GM21723 (cell line): Measurements from ENCODE around the gene RASSF5.

ENCODE experiments used
- ATAC-seq: cut with Tn5 transposase; IDR thresholded peaks from one replicate; pipeline ENCODE4 v1.9.1; 2021; ENCODE audit warnings: mild to moderate bottlenecking, moderate library complexity; ENCODE audit not compliant: unreplicated experiment

RASSF5 gene

GRCh38 chr1:206513312-206514111 is 6.2 kb downstream of the RASSF5 start:
- no peak for ATAC-seq

- ATAC-seq = no peak
These were observed 7.6 kb downstream of the RASSF5 start for GRCh38 chr1:206514813-206515387.

DNA sequence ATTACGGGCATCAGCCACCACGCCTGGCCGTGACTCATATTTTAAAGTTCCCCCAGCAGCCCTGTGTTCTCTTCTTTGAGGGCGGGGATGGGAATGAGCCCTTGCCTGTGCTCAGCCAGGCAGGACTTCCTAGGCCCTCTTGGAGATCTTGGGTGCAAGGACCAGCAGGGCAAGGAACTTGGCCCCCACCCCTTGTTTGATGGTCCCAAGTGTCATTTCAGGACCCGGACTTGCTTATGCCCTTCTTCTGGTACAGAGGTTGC is 9.3 kb downstream of the RASSF5 start:
- no peak for ATAC-seq

DNA sequence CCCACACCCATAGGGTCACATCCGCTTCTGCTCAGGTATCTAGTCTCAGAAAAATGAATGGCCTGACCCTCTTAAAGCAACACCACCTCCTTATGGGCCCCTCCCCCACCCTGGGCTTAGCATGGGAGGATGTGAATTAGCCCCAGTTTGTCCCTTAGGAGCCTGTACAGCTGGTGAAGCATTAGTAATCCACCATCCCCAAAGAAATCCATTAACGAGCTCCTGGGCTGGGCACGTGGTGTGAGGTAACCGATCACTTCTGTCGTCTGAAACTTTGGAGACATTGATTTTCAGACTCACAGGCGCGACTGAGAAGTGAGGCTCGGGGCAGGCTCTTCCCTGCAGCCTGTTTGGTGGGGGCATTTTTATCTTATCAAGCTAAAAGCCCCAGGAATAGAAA is 10.5 kb downstream of the RASSF5 start:
- ATAC-seq = no peak

GRCh38 chr1:206518206-206518605 is 10.9 kb downstream of the RASSF5 start:
- no peak for ATAC-seq

- ATAC-seq = no peak
These were observed 11.4 kb downstream of the RASSF5 start for GRCh38 chr1:206518743-206519142.

- no peak for ATAC-seq
These were observed 13.8 kb downstream of the RASSF5 start for GRCh38 chr1:206521127-206521526.

DNA sequence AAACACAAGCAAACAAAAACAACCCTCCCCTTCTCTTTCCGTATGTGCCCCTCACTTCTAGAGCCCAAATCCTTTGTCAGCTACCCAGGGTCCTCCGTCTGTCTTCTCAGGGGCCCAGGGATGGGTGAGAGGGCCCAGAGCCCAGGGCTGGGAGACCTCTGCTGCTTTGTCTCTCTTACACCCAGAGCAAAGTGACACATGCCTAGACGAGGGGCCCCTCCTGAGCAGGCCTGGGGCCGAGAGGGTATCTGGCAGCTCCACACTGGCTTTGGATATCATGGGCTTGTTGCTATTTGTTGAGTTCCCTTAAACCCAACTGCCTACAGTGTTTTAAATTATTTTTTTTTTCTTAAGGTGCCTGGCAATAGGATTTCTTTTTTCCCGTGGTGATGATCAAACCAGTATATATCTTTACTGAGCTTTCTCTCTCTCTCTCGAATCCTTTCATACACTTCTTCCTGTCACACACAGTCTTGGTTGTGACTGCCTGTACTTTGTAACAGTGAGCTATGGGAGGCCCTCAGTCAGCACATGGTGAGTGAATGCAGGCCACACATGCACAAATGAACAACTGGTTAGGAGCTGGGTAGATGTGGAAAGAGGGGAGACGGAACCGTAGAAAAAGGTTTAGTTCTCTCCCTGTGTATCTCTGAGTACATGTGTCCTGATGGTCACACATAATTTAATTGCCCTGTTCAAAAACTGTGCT is 14.5 kb downstream of the RASSF5 start:
- no peak for ATAC-seq

GRCh38 chr1:206524739-206525364 is 17.5 kb downstream of the RASSF5 start:
- no peak for ATAC-seq

- no peak for ATAC-seq
These were observed 19.0 kb downstream of the RASSF5 start for GRCh38 chr1:206526064-206526911.

DNA sequence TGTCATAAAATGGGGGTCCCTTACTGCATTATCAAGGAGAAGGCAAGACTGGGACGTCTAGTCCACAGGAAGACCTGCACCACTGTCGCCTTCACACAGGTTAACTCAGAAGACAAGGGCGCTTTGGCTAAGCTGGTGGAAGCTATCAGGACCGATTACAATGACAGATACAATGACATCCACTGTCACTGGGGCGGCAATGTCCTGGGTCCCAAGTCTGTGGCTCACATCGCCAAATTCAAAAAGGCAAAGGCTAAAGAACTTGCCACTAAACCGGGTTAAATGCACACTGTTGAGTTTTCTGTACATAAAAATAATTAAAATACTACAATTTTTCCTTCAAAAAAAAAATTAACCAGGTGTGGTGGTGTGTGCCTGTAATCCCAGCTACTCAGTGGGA is 22.1 kb downstream of the RASSF5 start:
- no peak for ATAC-seq

DNA sequence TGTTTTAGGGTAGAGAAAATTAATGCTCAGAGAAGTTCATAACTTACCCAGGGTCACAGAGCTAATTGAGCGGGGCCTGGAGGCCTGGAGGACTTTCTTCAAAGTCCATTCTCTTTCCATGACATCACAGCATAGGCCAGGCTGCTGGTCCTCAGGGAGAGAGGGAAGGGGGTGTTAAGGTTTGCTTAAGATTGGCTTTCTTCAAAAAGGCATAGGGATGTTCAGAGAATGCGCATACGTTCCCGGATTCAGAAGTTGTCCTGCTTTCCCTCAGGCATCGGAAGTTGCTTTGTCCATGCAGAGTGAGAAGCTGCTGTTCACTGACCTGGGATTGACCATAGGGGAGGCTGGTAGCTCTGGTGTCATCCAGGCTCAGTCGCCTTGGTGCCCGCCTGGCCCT is 25.0 kb downstream of the RASSF5 start:
- no peak for ATAC-seq

DNA sequence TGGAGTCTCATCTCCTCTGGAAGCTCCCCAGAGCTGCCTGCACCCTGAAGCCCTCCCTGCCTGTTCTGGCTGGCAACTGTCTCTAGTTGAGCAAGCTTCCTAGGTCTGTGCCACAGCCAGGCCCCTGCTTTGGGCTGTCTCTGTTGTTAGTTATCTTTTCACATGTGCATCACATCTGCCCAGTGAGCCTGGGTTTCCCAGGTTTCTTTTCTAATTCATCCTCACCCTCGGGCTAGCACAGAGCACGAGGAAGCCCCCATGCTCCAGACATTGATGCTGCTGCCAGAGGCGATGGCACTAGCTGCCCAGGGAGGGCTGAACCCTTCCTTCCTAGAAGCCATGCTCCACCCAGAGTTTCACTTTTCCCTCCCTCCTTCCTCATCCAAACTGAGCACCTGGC is 27.2 kb downstream of the RASSF5 start:
- ATAC-seq = no peak

GRCh38 chr1:206535853-206536188 is 28.5 kb downstream of the RASSF5 start:
- no peak for ATAC-seq

DNA sequence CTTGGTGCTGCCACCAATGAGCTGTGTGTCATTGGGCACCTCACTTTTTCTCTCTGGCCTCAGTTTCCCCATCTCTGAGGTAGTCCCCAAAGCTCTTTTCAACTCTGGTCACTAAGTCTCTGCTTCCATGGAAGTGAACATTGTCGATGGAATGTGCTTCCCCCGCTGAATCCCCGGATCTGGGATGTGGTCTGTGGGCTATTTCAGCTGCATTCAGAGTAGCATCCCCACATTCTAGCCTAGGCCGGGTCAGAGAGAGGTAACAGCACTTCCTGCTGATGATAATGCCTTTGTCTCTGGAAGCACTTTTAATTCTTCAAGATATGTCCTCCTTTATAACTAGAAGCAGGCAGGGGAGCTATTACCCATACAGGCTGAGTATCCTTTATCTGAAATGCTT is 29.8 kb downstream of the RASSF5 start:
- no peak for ATAC-seq

- ATAC-seq = no peak
These were observed 30.9 kb downstream of the RASSF5 start for GRCh38 chr1:206538086-206538770.

DNA sequence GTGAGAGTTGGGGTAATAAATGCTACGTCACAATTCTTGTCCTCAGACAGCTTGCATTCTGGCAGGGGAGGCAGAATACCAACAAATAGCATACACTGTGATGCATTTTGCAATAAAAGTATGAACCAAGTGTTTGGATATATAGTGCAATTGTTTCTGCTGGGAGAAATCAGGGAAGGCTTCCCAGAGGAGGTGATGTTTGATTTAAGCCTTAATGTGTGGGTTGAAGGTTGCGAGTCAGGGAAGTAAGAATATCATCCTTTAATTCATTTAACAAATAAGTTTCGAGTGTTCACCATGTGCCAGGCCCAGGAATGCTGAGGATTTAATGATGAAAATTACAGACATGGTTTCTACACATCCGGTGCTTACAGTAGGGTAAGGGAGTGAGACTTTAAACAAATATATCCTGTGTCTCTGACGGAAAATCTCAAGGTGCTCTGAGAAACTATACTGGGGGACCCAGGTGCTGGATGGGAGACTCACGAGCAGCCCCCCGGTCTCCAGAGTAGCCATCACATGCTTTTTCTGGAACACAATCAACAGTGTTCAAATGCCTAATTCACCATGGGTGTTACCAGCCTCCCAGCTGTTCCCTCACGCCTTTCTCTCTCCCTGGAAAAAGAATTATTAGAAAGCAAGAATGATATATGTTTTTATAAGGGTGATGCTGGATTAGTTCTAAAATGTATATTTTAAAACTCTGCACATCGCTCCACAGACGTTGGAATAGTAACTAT is 31.7 kb downstream of the RASSF5 start:
- ATAC-seq = no peak

GRCh38 chr1:206540044-206540780 is 32.9 kb downstream of the RASSF5 start:
- ATAC-seq = no peak

DNA sequence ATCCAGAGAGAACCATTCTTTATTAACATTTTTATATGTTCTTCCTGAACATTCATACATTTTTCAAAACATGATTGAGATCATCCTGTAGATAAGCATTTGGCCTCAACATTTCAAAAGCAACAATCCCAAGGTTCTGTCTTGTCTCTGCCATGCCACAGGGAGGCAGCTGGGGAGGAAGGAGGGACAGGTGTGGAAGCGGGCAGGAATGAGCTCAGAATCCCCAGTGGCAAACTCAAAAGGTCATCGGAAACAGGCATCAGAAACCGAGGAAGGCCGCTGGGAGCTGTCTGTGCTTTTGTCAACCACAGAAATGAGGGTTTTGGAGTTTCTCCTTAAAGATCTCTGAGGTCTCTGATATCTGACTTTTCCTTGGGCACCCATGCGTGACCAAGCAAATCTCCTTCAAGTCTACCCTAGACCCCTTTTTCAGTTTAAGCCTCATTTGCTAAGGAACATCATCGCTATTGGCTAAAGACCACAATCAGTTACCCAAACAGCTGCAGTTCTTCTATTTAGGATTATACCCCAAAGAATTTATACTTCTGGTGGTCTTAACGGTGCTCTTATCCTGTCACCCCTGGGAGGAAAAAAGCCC is 34.0 kb downstream of the RASSF5 start:
- no peak for ATAC-seq
